ENCODE data around the gene TMEM97.

- no peak for TF ChIP-seq ZSCAN29 (IDR thresholded peaks at IDR 0.05)
- no peak for TF ChIP-seq CTCF (IDR thresholded peaks at IDR 0.05 in 2 of 3, conservative IDR thresholded peaks at IDR 0.05 in 1 of 3; ENCODE audit: insufficient read depth in 2 of 3, low read depth in 1 of 3, low read length in 3 of 3)
- no peak for TF ChIP-seq IRF2 (CRISPR knock-in tag; IDR thresholded peaks at IDR 0.05)
Observed at GRCh38 chr17:28369684-28370034, 50.7 kb downstream of the TMEM97 start.

Data from K562 (cell line).